SK-N-MC (cell line): Measurements from ENCODE around the gene B4GALT2.

Source experiments
- FOXP2 ChIP-seq: optimal IDR thresholded peaks from 2 replicates; pipeline ENCODE3; 2011; ENCODE audit warnings: mild to moderate bottlenecking, moderate library complexity; ENCODE audit not compliant: insufficient read depth; ENCODE audit errors: extremely low read length, control extremely low read depth
- POLR2AphosphoS5 ChIP-seq: IDR thresholded peaks from 2 replicates; pipeline ENCODE4 v1.6.1; 2012; ENCODE audit warnings: mild to moderate bottlenecking, low read depth, low read length, borderline replicate concordance

GRCh38 chr1:43946236-43947060, 32.6 kb upstream of the B4GALT2 start, which contains the start of gene IPO13:
- TF ChIP-seq POLR2AphosphoS5 (peak; percentile 76), FOXP2 (no peak)
